Measurements from ENCODE around the gene FGGY.

The FGGY gene

DNA sequence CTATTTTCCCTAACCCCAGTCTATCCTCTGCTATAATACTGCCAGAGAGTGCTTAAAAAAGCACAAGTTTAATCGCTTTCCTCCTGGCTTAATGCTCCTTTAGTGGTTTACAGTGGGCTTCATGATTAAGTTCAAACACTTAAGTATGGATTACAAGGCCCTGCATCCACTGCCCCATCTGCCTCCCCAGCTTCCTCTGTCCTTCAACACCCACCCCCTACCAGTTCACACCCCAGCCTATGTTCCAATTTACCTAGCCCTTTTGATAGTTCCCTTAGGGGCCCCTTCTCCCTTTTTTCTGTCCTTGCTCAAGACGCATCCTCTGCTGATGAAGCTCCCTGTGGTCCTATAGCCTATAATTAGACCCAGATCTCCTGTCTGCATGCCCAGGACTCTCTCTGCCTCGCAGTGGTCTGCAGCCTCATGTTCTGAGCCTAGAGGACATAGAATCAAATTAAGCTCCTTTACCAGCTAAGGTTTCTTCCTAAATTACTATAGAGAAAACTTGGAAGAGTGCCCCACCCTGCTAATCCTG, 212.5 kb downstream of the FGGY start:
- DNase-seq (no peak), ATAC-seq (ENCODE audit: insufficient read depth, low read depth) (no peak)
- Histone ChIP-seq H3K27ac (ENCODE audit: low read length) (no peak overlapping the region), H3K9me3 (ENCODE audit: insufficient read depth, low read length, severe bottlenecking) (no peaks in the 10 kb centered on the region), H3K27me3 (ENCODE audit: insufficient read depth, low read length, poor library complexity) (no peaks in the 10 kb centered on the region), H3K4me3 (ENCODE audit: low read depth in 1 of 2, low read length in 2 of 2) (no peak overlapping the region), H3K4me1 (ENCODE audit: insufficient read depth, low read length) (0 out of 2 replicates have a peak, but pooled peaks cover 2% of the 10 kb centered on the region), H3K36me3 (ENCODE audit: insufficient read depth, low read length) (no peaks in the 10 kb centered on the region), H4K20me1 (ENCODE audit: insufficient read depth, low read length) (no peaks in the 10 kb centered on the region), H3K4me2 (ENCODE audit: insufficient read depth, low read length) (no peak overlapping the region), H3K79me2 (ENCODE audit: insufficient read depth, low read length) (no peaks in the 10 kb centered on the region), H3K9ac (ENCODE audit: low read depth, low read length) (no peak overlapping the region), H2AFZ (ENCODE audit: low read depth, low read length) (no peak overlapping the region)
- TF ChIP-seq EZH2 (IDR thresholded peaks at IDR 0.05; ENCODE audit: borderline replicate concordance, low read depth, low read length, severe bottlenecking): no peak
- TF ChIP-seq, protein P1, sequence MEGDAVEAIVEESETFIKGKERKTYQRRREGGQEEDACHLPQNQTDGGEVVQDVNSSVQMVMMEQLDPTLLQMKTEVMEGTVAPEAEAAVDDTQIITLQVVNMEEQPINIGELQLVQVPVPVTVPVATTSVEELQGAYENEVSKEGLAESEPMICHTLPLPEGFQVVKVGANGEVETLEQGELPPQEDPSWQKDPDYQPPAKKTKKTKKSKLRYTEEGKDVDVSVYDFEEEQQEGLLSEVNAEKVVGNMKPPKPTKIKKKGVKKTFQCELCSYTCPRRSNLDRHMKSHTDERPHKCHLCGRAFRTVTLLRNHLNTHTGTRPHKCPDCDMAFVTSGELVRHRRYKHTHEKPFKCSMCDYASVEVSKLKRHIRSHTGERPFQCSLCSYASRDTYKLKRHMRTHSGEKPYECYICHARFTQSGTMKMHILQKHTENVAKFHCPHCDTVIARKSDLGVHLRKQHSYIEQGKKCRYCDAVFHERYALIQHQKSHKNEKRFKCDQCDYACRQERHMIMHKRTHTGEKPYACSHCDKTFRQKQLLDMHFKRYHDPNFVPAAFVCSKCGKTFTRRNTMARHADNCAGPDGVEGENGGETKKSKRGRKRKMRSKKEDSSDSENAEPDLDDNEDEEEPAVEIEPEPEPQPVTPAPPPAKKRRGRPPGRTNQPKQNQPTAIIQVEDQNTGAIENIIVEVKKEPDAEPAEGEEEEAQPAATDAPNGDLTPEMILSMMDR (IDR thresholded peaks at IDR 0.05; ENCODE audit: borderline replicate concordance, extremely low read depth, low read length, poor library complexity, severe bottlenecking): no peak

GRCh38 chr1:59510249-59510648, 213.4 kb downstream of the FGGY start:
- Histone ChIP-seq H3K4me2 (ENCODE audit: insufficient read depth, low read length) (no peak overlapping the region), H4K20me1 (ENCODE audit: insufficient read depth, low read length) (no peaks in the 10 kb centered on the region), H3K4me3 (ENCODE audit: low read depth in 1 of 2, low read length in 2 of 2) (no peak overlapping the region), H3K9me3 (ENCODE audit: insufficient read depth, low read length, severe bottlenecking) (no peaks in the 10 kb centered on the region), H3K36me3 (ENCODE audit: insufficient read depth, low read length) (no peaks in the 10 kb centered on the region), H3K79me2 (ENCODE audit: insufficient read depth, low read length) (no peaks in the 10 kb centered on the region), H3K4me1 (ENCODE audit: insufficient read depth, low read length) (no peaks in the 10 kb centered on the region), H2AFZ (ENCODE audit: low read depth, low read length) (no peak overlapping the region), H3K27ac (ENCODE audit: low read length) (no peak overlapping the region), H3K9ac (ENCODE audit: low read depth, low read length) (no peak overlapping the region), H3K27me3 (ENCODE audit: insufficient read depth, low read length, poor library complexity) (no peaks in the 10 kb centered on the region)
- ATAC-seq (ENCODE audit: insufficient read depth, low read depth) (no peak), DNase-seq (no peak)
- TF ChIP-seq EZH2 (IDR thresholded peaks at IDR 0.05; ENCODE audit: borderline replicate concordance, low read depth, low read length, severe bottlenecking): no peak
- TF ChIP-seq, protein P1 (IDR thresholded peaks at IDR 0.05; ENCODE audit: borderline replicate concordance, extremely low read depth, low read length, poor library complexity, severe bottlenecking): no peak

DNA sequence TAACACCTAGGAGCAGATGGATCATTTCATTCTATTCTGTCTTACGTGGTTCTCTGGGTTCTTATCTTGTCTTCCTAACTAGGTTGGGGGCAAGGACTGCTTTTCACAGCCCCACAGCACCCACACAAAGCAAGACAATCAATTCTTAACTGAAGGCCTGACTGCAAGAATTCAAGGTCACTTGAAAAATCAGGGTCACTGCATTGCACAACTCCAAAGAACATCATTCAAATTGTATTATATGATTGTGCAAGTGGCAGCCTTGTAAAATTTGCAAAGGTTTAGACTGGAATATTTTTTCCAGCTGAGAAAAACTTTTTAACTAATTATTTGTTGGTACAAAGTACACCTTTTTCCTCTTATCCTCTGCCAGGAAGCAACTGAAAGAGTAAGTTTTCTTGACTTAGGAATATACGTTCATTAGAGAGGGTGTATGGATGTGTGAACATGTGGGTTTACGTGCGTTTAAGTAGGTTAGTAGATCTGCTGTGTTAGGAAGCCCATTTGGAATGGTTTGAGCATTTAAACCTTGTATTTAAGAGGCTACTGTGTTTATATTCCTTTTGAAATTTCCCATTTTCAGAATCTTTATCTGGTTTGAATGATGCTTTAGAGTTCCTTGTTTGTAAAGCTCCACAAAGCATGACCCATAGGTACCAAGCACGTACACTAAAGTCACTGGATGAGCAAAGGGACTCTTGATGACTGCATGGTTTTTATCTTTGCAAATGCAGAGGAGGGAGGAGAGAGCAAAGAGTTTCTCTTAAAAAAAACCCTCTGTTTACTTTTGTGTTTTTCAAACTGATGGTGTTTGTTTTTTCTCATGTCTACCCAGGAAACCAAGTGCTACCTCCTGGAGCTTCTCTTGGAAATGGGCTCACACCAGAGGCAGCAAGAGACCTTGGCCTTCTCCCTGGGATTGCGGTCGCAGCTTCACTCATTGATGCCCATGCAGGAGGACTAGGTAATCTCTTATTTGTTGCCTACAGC, 214.9 kb downstream of the FGGY start:
- ATAC-seq (ENCODE audit: insufficient read depth, low read depth) (no peak), DNase-seq (no peak)
- no peaks in the 10 kb centered on the region for H3K9me3 ChIP-seq (ENCODE audit: insufficient read depth, low read length, severe bottlenecking)
- no peak overlapping the region for H3K4me3 ChIP-seq (ENCODE audit: low read depth in 1 of 2, low read length in 2 of 2)
- no peak overlapping the region for H3K27ac ChIP-seq (ENCODE audit: low read length)
- no peak for TF ChIP-seq EZH2 (IDR thresholded peaks at IDR 0.05; ENCODE audit: borderline replicate concordance, low read depth, low read length, severe bottlenecking)
- TF ChIP-seq, protein P1 (IDR thresholded peaks at IDR 0.05; ENCODE audit: borderline replicate concordance, extremely low read depth, low read length, poor library complexity, severe bottlenecking): no peak
- no peak overlapping the region for H3K4me2 ChIP-seq (ENCODE audit: insufficient read depth, low read length)
- H2AFZ ChIP-seq (ENCODE audit: low read depth, low read length): no peak overlapping the region
- H3K9ac ChIP-seq (ENCODE audit: low read depth, low read length): no peak overlapping the region
- H3K79me2 ChIP-seq (ENCODE audit: insufficient read depth, low read length): no peaks in the 10 kb centered on the region
- no peaks in the 10 kb centered on the region for H3K27me3 ChIP-seq (ENCODE audit: insufficient read depth, low read length, poor library complexity)
- no peaks in the 10 kb centered on the region for H4K20me1 ChIP-seq (ENCODE audit: insufficient read depth, low read length)
- H3K36me3 ChIP-seq (ENCODE audit: insufficient read depth, low read length): no peaks in the 10 kb centered on the region
- H3K4me1 ChIP-seq (ENCODE audit: insufficient read depth, low read length): no peaks in the 10 kb centered on the region

All from DND-41 (cell line).